ENCODE data around the gene ACTR6. TPM values are rescaled to one million over a fixed set of nuclear protein-coding genes. Genes with fewer than 3 reads are reported as not detected.
"Not testable (repeated sequence)": the region's sequence is repeated elsewhere in the genome, so short reads cannot be mapped to it uniquely, and the experiment has no call there.

Gene ACTR6
- total and polyA plus RNA-seq, 10 of the 15 experiments (the other 5 are each of a cell fraction or from before 2014, with no cell fraction given) = 17.4 to 62.4 (median 40.5) TPM

- in situ Hi-C loops (cut with MboI) = loop anchor here (10.0 kb wide), 1 partner anchor 173 kb away; no protein-coding TSS in a partner anchor
- H2AFZ ChIP-seq (ENCODE audit: control insufficient read depth, low read depth, low read length); H4K20me1 ChIP-seq (ENCODE audit: control insufficient read depth, insufficient read depth); H3K9me3 ChIP-seq (replicated peaks; ENCODE audit: control insufficient read depth, insufficient read depth, low read length); DNase-seq (ENCODE audit: low read depth, low spot score); H3K4me2 ChIP-seq (ENCODE audit: control insufficient read depth, insufficient read depth); BruUV-seq (replicated peaks); ATAC-seq; H3K79me2 ChIP-seq (ENCODE audit: control insufficient read depth, insufficient read depth, low read length); H3K4me3 ChIP-seq; H3K27ac ChIP-seq (ENCODE audit: control insufficient read depth, insufficient read depth); POLR2A ChIA-PET; FAIRE-seq; H3K36me3 ChIP-seq (ENCODE audit: control insufficient read depth in 2 of 2, insufficient read depth in 2 of 2, low read length in 1 of 2); H3K4me1 ChIP-seq (ENCODE audit: control insufficient read depth, insufficient read depth, low read length); H3K9ac ChIP-seq (ENCODE audit: control insufficient read depth, insufficient read depth, low read length); H3K27me3 ChIP-seq (replicated peaks in 1 of 2; ENCODE audit: control insufficient read depth in 2 of 2, insufficient read depth in 2 of 2, low read length in 1 of 2); intact Hi-C loops (cut with micrococcal nuclease; ENCODE audit: unreplicated experiment): not testable (repeated sequence)
- ChIA-PET CTCF (interaction anchor here (0.7 to 4.6 kb wide), 4 partner anchors 9 to 172 kb away, joined by 3 to 104 read pairs (median 4); no protein-coding TSS in a partner anchor), RAD21 (ENCODE audit: unreplicated experiment) (interaction anchor here (4.0 kb wide), 1 partner anchor 172 kb away, joined by 57 read pairs; no protein-coding TSS in a partner anchor), SMC1A (ENCODE audit: uncharacterized antibody, unreplicated experiment) (interaction anchor here (1.2 to 4.4 kb wide), 2 partner anchors 9 to 173 kb away, joined by 3 to 47 read pairs; no protein-coding TSS in a partner anchor)
- WGBS (ENCODE audit: insufficient coverage, insufficient replicate concordance, low lambda C conversion rate, missing lambda C conversion rate) = 66% methylated on average over 3 of the region's 3 CpGs
Measured at GRCh38 chr12:100231873-100232272, 31.3 kb downstream of the ACTR6 start.

GRCh38 chr12:100234166-100234565 lies 33.6 kb downstream of the ACTR6 start:
- Histone ChIP-seq H3K4me3 (no peak overlapping the region), H3K9ac (ENCODE audit: control insufficient read depth, insufficient read depth, low read length) (no peak overlapping the region), H3K27me3 (replicated peaks in 1 of 2; ENCODE audit: control insufficient read depth in 2 of 2, insufficient read depth in 2 of 2, low read length in 1 of 2) (no peaks in the 10 kb centered on the region), H3K4me1 (ENCODE audit: control insufficient read depth, insufficient read depth, low read length) (no peaks in the 10 kb centered on the region), H3K36me3 (ENCODE audit: control insufficient read depth in 2 of 2, insufficient read depth in 2 of 2, low read length in 1 of 2) (no peaks in the 10 kb centered on the region), H3K79me2 (ENCODE audit: control insufficient read depth, insufficient read depth, low read length) (no peaks in the 10 kb centered on the region), H3K4me2 (ENCODE audit: control insufficient read depth, insufficient read depth) (no peak overlapping the region), H4K20me1 (ENCODE audit: control insufficient read depth, insufficient read depth) (no peaks in the 10 kb centered on the region), H3K27ac (ENCODE audit: control insufficient read depth, insufficient read depth) (no peak overlapping the region), H3K9me3 (replicated peaks; ENCODE audit: control insufficient read depth, insufficient read depth, low read length) (no peaks in the 10 kb centered on the region), H2AFZ (ENCODE audit: control insufficient read depth, low read depth, low read length) (no peak overlapping the region)
- no peak for DNase-seq (ENCODE audit: low read depth, low spot score)
- ATAC-seq = no peak
- WGBS (ENCODE audit: insufficient coverage, insufficient replicate concordance, low lambda C conversion rate, missing lambda C conversion rate) = 51% methylated on average over 3 of the region's 3 CpGs
- no TSS peak for BruUV-seq (replicated peaks)
- SMC1A ChIA-PET (ENCODE audit: uncharacterized antibody, unreplicated experiment) = interaction anchor here (1.0 to 4.4 kb wide), 4 partner anchors 31 to 323 kb away, joined by 3 to 47 read pairs (median 6); no protein-coding TSS in a partner anchor
- intact Hi-C loops (cut with micrococcal nuclease; ENCODE audit: unreplicated experiment) = loop anchor here (1.0 to 2.0 kb wide), 4 partner anchors 170 to 507 kb away; no protein-coding TSS in a partner anchor
- CTCF ChIA-PET = interaction anchor here (0.8 to 4.6 kb wide), 11 partner anchors 8 to 438 kb away, joined by 3 to 104 read pairs (median 5); partner anchors contain the start of genes DEPDC4 and SCYL2
- FAIRE-seq = no peak
- RAD21 ChIA-PET (ENCODE audit: unreplicated experiment) = interaction anchor here (0.9 to 4.0 kb wide), 4 partner anchors 12 to 320 kb away, joined by 3 to 57 read pairs (median 10); no protein-coding TSS in a partner anchor
- POLR2A ChIA-PET = no interaction called here
- no peak for TF ChIP-seq NKRF (conservative IDR thresholded peaks at IDR 0.05)
- TF ChIP-seq TARDBP (IDR thresholded peaks at IDR 0.05; ENCODE audit: borderline replicate concordance) = no peak
- no peak for TF ChIP-seq IKZF1 (conservative IDR thresholded peaks at IDR 0.05)
- no peak for TF ChIP-seq LARP7 (IDR thresholded peaks at IDR 0.05)
- TF ChIP-seq EED (IDR thresholded peaks at IDR 0.05; ENCODE audit: low read depth) = no peak
- TF ChIP-seq GABPA (IDR thresholded peaks at IDR 0.05; ENCODE audit: low read depth) = no peak
- TF ChIP-seq, protein P1, sequence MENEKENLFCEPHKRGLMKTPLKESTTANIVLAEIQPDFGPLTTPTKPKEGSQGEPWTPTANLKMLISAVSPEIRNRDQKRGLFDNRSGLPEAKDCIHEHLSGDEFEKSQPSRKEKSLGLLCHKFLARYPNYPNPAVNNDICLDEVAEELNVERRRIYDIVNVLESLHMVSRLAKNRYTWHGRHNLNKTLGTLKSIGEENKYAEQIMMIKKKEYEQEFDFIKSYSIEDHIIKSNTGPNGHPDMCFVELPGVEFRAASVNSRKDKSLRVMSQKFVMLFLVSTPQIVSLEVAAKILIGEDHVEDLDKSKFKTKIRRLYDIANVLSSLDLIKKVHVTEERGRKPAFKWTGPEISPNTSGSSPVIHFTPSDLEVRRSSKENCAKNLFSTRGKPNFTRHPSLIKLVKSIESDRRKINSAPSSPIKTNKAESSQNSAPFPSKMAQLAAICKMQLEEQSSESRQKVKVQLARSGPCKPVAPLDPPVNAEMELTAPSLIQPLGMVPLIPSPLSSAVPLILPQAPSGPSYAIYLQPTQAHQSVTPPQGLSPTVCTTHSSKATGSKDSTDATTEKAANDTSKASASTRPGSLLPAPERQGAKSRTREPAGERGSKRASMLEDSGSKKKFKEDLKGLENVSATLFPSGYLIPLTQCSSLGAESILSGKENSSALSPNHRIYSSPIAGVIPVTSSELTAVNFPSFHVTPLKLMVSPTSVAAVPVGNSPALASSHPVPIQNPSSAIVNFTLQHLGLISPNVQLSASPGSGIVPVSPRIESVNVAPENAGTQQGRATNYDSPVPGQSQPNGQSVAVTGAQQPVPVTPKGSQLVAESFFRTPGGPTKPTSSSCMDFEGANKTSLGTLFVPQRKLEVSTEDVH (IDR thresholded peaks at IDR 0.05; ENCODE audit: low read depth, partially characterized antibody) = no peak
- no peak for TF ChIP-seq E4F1 (IDR thresholded peaks at IDR 0.05; ENCODE audit: borderline replicate concordance, partially characterized antibody)
- TF ChIP-seq SMC3 (IDR thresholded peaks at IDR 0.05; ENCODE audit: borderline replicate concordance, low read length) = no peak
- in situ Hi-C loops (cut with MboI) = loop anchor here (10.0 kb wide), 1 partner anchor 171 kb away; no protein-coding TSS in a partner anchor

Measured in GM12878 (cell line).